GM10266 (cell line): ENCODE results near the gene MED13L.

Source experiments
- DNase-seq: peaks from one replicate; pipeline ENCODE4 v3.0.0; 2012; ENCODE audit errors: extremely low spot score
- CTCF ChIP-seq: IDR thresholded peaks from 2 replicates; pipeline ENCODE4 v1.5.1; 2012; ENCODE audit warnings: mild to moderate bottlenecking, low read depth; ENCODE audit not compliant: control insufficient read depth, insufficient read depth; ENCODE audit errors: missing control alignments

MED13L gene

GRCh38 chr12:116169071-116169470 lies 108.4 kb downstream of the MED13L start:
- DNase-seq = no peak

GRCh38 chr12:116166306-116166705 lies 111.2 kb downstream of the MED13L start:
- TF ChIP-seq CTCF = no peak
- DNase-seq = no peak

More at GRCh38 chr12:116169071-116169470, 108.4 kb downstream of the MED13L start:
- TF ChIP-seq CTCF = no peak

- no peak for TF ChIP-seq CTCF
- DNase-seq = no peak
Observed at GRCh38 chr12:116165036-116165425, 112.5 kb downstream of the MED13L start.

- TF ChIP-seq CTCF = no peak
- DNase-seq = no peak
Observed at GRCh38 chr12:116164250-116165035, 113.0 kb downstream of the MED13L start.

- DNase-seq = no peak
- no peak for TF ChIP-seq CTCF
Observed at GRCh38 chr12:116162071-116162470, 115.4 kb downstream of the MED13L start.

GRCh38 chr12:116161588-116161987 lies 115.9 kb downstream of the MED13L start:
- no peak for DNase-seq
- no peak for TF ChIP-seq CTCF

GRCh38 chr12:116160883-116161458 lies 116.5 kb downstream of the MED13L start:
- DNase-seq = no peak
- no peak for TF ChIP-seq CTCF
